ENCODE results near the gene EHD3. TPM values are rescaled to one million over a fixed set of nuclear protein-coding genes. Genes with fewer than 3 reads are reported as not detected.

EHD3 gene
- 3.0 and 8.1 TPM in 2 replicates for total RNA-seq (2014; rRNA removed; shearing (Covaris generic))

DNA sequence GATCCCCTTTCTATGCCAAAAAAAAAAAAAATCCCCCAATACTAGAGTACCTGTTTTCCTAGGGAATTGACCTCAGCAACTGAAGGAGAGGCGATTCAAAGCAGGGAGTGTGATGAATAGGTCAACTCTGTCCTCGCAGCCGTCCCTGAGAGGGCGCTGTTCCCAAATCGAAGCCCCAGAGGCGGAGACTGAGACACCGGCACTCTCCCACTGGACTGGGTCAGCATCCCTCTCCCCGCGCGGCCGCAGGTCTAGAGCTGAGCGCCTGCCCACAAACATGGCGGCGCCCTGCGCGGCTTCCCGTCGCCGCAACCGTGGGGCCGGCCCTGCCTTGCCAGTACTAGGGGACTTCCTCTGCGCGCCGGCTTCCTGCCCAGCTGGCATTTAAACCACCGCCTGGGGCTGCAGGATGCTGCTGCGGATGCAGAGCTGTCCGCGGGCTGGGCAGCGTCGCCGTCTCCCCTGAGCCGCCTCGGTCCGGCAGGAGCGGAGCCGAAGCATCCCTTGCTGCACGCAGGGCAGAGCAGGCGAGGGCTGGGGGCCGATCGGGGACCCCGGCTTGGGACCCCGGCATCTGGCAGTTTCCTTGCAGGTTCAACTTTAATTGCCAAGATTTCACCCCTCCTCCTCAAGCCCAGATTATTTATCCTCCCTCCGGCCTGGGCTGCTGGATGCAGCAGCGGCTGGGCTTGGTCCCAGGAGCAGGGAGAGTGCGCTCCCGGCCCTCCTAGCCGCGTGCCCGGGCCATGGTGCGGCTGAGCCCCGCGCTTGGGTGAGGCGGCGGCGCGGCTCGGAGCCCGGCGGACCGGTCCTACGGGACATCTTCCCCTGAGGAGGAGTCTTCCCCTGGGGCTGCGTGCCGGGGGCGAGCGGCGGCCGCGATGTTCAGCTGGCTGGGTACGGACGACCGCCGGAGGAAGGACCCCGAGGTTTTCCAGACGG is at the start of gene EHD3:
TSS of gene EHD3 (plus strand) at position 412 of the 942 bp plus-strand sequence. CDS start at position 882, 470 bp downstream.
- Histone ChIP-seq H3K36me3 (no peaks in the 10 kb centered on the region), H3K9me3 (replicated peaks) (no peaks in the 10 kb centered on the region), H3K27ac (no peak within 1 kb of the TSS), H3K4me3 (peak within 1 kb of the TSS; percentile 47), H3K4me1 (replicated peaks) (peaks cover 27% of the 10 kb centered on the region), H3K27me3 (replicated peaks) (no peaks in the 10 kb centered on the region)
- peak; percentile 85 to 94 for DNase-seq (ENCODE audit: low read depth in 1 of 2, low spot score in 2 of 2)

DNA sequence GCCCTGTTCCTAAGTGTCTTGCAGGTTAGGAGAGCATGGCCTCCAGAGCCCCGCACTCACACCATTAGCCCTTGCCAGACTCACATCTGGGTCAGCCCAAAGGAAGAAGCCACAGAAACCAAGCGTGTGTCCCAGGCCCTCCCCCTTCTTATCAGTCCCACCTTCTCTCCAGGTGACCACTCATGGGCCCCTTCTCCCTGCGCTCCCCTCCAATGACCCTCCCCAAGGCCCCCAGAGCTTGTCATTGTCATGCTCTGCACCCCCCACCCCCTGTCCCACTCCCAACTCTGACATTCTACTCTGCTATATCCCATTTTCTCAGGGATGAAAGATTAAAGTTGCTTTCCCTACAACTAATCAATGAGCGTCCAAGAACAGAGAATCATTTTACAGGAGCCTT is 46.8 kb upstream of the EHD3 start:
- DNase-seq (ENCODE audit: low read depth in 1 of 2, low spot score in 2 of 2) = no peak
- Histone ChIP-seq H3K4me3 (no peak overlapping the region), H3K27ac (no peak overlapping the region)

DNA sequence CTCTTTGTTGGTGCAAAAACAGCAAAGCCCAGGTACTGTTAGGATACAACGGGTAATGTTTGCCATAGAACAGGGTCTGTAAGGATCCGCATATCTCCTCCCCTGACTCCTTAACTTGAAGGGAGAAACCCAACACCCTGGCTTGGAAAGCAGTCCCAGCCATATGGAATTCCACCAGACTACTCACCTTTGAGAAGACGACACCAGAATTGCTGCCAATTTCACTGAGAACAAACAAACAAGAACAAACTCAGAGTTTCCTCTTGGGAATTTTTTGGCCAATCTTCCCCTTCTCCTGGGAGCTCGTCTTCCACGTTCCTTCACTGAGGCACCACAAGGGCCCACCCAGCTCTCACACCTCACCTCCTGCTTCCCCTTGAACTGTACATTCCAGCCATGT is 45.8 kb upstream of the EHD3 start:
- no peaks in the 10 kb centered on the region for H3K4me1 ChIP-seq (replicated peaks)
- H3K27me3 ChIP-seq (replicated peaks) = peaks cover 15% of the 10 kb centered on the region
- H3K9me3 ChIP-seq (replicated peaks) = no peaks in the 10 kb centered on the region
- H3K4me3 ChIP-seq = no peak overlapping the region
- no peak for DNase-seq (ENCODE audit: low read depth in 1 of 2, low spot score in 2 of 2)
- no peak overlapping the region for H3K27ac ChIP-seq
- H3K36me3 ChIP-seq = no peaks in the 10 kb centered on the region

More for the DNA sequence above, 46.8 kb upstream of the EHD3 start:
- no peaks in the 10 kb centered on the region for H3K36me3 ChIP-seq
- H3K4me1 ChIP-seq (replicated peaks) = no peaks in the 10 kb centered on the region
- H3K9me3 ChIP-seq (replicated peaks) = no peaks in the 10 kb centered on the region
- H3K27me3 ChIP-seq (replicated peaks) = peaks cover 15% of the 10 kb centered on the region

DNA sequence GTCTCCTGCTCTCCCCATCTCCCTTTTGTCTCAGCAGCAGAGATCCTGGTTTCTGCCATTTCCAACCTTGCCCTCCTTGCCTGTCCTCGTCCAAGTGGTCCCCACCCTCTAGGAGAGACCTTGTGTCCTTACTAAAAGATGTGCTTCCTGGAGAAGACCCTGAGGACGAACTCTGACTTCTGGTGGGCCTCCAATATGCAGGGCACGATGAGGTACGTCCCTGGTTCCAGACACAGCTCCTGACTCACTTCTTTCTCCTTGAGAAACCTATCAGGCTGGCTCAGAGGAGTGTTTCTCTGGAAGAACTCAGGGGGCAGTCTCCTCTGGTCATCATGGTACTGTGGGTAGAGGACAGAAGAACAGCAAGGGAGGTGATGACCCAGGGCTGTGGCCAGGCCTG is 44.8 kb upstream of the EHD3 start:
- no peaks in the 10 kb centered on the region for H3K4me1 ChIP-seq (replicated peaks)
- H3K4me3 ChIP-seq = no peak overlapping the region
- no peaks in the 10 kb centered on the region for H3K36me3 ChIP-seq
- no peaks in the 10 kb centered on the region for H3K9me3 ChIP-seq (replicated peaks)
- no peak overlapping the region for H3K27ac ChIP-seq
- no peak for DNase-seq (ENCODE audit: low read depth in 1 of 2, low spot score in 2 of 2)
- peaks cover 15% of the 10 kb centered on the region for H3K27me3 ChIP-seq (replicated peaks)

DNA sequence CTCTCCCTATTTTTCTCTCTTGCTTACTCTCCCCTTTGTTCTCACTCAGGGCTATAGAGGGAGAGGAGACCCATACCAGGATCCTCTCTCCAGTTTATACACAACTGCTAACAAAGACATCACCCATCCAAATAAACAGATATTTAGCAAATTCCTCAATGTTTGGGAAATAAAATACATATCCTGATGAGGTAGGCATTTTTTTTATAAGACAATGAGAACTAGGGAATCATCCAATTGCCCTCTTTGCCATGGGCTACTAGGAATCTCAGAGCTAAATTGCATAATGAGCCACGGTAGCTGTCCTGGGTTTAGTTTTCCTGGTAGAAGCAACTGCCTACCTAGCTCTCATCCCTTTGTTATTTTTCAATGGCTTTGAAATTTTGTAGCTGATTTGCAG is 43.8 kb upstream of the EHD3 start:
- Histone ChIP-seq H3K4me1 (replicated peaks) (no peaks in the 10 kb centered on the region), H3K4me3 (no peak overlapping the region), H3K27ac (no peak overlapping the region), H3K36me3 (no peaks in the 10 kb centered on the region), H3K9me3 (replicated peaks) (no peaks in the 10 kb centered on the region), H3K27me3 (replicated peaks) (peaks cover 15% of the 10 kb centered on the region)
- no peak for DNase-seq (ENCODE audit: low read depth in 1 of 2, low spot score in 2 of 2)

DNA sequence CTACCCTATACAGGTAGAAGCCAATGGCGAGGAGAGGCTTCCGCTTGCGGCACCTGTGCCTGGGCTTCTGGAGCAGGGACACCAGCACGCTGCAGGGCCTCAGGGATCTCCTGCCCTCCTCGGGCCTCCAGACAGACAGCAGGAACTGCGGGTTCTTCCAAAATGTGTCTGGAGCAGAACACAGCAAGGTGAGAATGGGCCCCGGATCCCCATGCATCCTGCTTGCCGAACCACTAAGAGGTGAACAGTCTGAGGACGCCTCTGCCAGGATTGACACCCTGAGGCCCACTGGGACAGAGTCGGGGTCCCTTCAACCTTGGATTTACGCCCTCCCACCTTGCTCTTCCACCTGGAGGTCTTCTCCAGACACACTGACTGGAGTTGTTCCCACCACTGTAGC is 42.0 kb upstream of the EHD3 start:
- Histone ChIP-seq H3K4me3 (no peak overlapping the region), H3K36me3 (no peaks in the 10 kb centered on the region), H3K9me3 (replicated peaks) (no peaks in the 10 kb centered on the region), H3K27me3 (replicated peaks) (peaks cover 12% of the 10 kb centered on the region), H3K4me1 (replicated peaks) (no peaks in the 10 kb centered on the region), H3K27ac (no peak overlapping the region)
- no peak for DNase-seq (ENCODE audit: low read depth in 1 of 2, low spot score in 2 of 2)

DNA sequence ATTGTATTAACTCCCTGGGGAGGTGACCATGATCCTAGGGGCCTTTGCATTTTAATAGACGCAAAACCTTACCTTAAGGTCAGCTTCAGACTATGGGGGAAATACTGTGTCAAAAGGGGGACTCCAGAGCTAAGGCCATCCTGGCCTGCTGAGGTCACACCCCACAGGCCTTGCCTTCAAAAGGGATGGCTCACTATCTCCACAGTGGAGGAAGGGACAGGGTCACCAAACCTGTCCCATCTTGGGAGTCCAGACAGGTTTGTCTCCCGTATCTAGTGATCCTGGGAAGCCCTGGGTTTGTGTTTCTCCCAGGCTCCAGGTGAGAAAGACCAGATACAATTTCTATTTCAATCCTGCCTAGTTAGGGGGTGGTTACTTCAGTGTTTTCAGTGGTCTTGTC is 41.6 kb upstream of the EHD3 start:
- Histone ChIP-seq H3K36me3 (no peaks in the 10 kb centered on the region), H3K4me3 (no peak overlapping the region), H3K27ac (no peak overlapping the region), H3K9me3 (replicated peaks) (no peaks in the 10 kb centered on the region), H3K4me1 (replicated peaks) (no peaks in the 10 kb centered on the region), H3K27me3 (replicated peaks) (peaks cover 12% of the 10 kb centered on the region)
- no peak for DNase-seq (ENCODE audit: low read depth in 1 of 2, low spot score in 2 of 2)

DNA sequence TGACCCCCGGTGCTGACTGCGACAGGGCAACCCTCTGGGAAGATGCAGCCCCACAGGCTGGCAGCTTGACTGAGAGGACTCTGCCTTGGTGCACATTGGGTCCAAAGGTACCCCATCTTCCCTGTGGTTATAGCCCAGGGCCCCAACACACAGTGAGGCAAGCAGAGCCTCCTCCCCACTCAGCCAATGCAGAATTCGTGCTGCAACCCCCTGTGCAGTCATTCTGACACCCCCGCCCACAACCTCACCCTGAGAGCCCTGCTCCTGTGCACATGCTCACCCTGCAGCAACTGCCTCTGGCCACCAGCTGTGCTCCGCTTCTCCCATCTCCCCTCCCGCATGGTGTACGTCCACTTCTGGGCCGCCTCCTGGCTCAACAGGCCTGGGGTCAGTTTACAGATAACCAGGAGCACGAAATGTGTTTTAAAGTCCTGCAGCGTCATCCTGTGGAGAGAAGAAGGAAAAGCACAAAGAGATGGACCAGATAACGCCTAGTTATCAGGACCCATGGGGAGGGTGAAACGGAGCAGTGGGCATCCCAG is 41.0 kb upstream of the EHD3 start:
- H3K9me3 ChIP-seq (replicated peaks) = no peaks in the 10 kb centered on the region
- no peaks in the 10 kb centered on the region for H3K4me1 ChIP-seq (replicated peaks)
- H3K27me3 ChIP-seq (replicated peaks) = peaks cover 12% of the 10 kb centered on the region
- no peaks in the 10 kb centered on the region for H3K36me3 ChIP-seq
- H3K27ac ChIP-seq = no peak overlapping the region
- H3K4me3 ChIP-seq = no peak overlapping the region
- no peak for DNase-seq (ENCODE audit: low read depth in 1 of 2, low spot score in 2 of 2)

DNA sequence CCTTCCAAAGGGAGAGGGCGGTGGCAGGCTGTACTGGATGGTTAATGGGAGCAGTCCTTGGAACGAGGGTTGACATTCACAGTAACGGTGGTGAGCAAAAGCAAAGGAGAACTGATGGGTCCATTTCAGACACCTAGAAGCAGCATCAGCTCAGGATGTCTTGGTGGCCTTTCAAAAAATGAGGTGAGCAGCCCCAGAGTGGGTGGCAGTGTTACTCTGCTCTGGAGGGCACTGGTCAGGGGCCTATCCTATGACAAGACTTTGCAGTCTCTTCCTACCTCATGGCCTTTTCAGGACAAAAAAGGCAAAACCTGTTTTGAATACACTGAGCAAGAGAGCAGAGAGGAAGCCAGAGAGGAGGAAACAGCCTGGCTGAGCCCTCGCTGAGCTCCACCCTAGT is 40.1 kb upstream of the EHD3 start:
- Histone ChIP-seq H3K27ac (no peak overlapping the region), H3K36me3 (no peaks in the 10 kb centered on the region), H3K4me3 (no peak overlapping the region), H3K9me3 (replicated peaks) (no peaks in the 10 kb centered on the region), H3K4me1 (replicated peaks) (no peaks in the 10 kb centered on the region), H3K27me3 (replicated peaks) (peaks cover 12% of the 10 kb centered on the region)
- no peak for DNase-seq (ENCODE audit: low read depth in 1 of 2, low spot score in 2 of 2)

DNA sequence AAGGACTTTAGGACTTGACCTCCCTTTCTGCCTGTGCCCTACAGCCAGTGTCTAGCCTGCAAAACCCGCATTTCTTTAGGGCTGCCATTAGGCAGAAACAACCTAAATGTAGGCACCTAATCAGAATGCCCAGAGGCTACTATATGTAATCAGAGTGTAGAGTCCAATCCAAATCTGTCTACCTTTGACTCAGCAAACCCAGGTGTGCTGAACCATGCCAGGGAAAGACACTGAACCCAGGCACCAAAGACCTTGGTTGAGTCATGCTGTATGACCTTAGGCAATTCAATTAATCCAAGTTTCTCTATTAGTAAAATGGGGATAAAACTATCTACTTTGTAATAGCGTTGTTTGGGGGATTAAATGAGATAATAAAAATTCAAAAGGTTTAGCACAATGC is 37.3 kb upstream of the EHD3 start:
- Histone ChIP-seq H3K4me1 (replicated peaks) (no peaks in the 10 kb centered on the region), H3K4me3 (no peak overlapping the region), H3K36me3 (no peaks in the 10 kb centered on the region), H3K9me3 (replicated peaks) (no peaks in the 10 kb centered on the region), H3K27ac (no peak overlapping the region), H3K27me3 (replicated peaks) (peaks cover 8% of the 10 kb centered on the region)
- DNase-seq (ENCODE audit: low read depth in 1 of 2, low spot score in 2 of 2) = no peak

DNA sequence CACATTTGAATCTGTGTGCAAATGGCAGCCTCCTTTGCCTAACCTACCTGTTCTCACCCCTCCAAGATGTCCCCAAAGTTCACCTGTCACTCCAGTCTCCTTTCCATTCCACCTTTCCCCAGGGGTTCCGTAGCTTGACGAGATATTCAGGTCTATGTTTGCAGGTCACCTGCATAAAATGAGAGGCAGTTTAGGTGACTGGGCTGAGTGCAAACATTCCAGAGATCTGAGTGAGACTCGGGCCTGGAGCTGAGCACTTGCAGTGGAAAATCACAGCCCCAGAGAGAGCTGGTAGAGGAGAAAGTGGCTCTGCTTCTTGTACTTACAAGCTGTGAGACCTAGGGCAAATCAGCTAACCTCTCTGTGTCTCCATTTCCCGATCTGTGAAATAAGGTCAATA is 36.8 kb upstream of the EHD3 start:
- Histone ChIP-seq H3K27me3 (replicated peaks) (peaks cover 8% of the 10 kb centered on the region), H3K36me3 (no peaks in the 10 kb centered on the region), H3K4me1 (replicated peaks) (no peaks in the 10 kb centered on the region), H3K4me3 (no peak overlapping the region), H3K27ac (no peak overlapping the region), H3K9me3 (replicated peaks) (no peaks in the 10 kb centered on the region)
- no peak for DNase-seq (ENCODE audit: low read depth in 1 of 2, low spot score in 2 of 2)

DNA sequence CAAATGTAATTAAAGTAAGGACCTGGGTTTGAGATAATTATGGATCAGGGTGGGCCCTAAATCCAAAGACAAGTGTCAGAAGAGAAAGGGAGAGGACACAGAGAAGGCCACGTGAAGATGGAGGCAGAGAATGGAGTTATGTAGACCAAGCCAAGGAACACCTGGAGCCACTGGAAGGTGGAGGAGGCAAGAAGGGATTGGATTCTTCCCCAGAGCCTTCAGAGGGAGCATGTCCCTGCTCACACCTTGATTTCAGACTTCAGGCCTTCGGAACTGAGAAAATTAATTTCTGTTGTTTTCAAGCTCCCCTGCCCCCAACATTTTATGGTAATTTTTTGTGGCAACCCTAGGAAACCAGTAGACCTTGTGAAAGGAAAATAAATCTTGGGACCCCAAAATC is 36.3 kb upstream of the EHD3 start:
- Histone ChIP-seq H3K9me3 (replicated peaks) (no peaks in the 10 kb centered on the region), H3K36me3 (no peaks in the 10 kb centered on the region), H3K4me1 (replicated peaks) (no peaks in the 10 kb centered on the region), H3K27me3 (replicated peaks) (peaks cover 8% of the 10 kb centered on the region), H3K27ac (no peak overlapping the region), H3K4me3 (no peak overlapping the region)
- no peak for DNase-seq (ENCODE audit: low read depth in 1 of 2, low spot score in 2 of 2)

DNA sequence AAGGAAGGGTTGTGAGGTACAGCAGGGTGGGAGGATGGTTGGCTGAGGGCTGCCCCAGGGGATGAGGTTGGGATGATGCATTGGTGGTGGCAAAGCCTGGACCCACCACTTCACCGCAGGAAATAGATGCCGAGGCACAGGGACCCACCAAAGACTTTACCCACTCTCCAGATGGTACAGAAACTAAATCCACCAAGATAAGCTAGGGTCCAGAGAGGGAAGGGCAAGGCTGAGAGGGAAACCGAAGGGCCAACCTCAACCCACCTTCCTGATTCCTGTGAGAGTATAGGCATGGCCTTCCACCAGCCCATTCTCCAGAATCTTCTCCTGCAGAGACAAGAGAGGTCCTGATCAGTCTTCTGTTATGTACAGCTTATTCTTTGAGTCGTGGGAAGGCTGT is 34.7 kb upstream of the EHD3 start:
- H3K9me3 ChIP-seq (replicated peaks) = no peaks in the 10 kb centered on the region
- DNase-seq (ENCODE audit: low read depth in 1 of 2, low spot score in 2 of 2) = no peak
- no peak overlapping the region for H3K4me3 ChIP-seq
- H3K27ac ChIP-seq = no peak overlapping the region
- no peaks in the 10 kb centered on the region for H3K4me1 ChIP-seq (replicated peaks)
- peaks cover 8% of the 10 kb centered on the region for H3K27me3 ChIP-seq (replicated peaks)
- no peaks in the 10 kb centered on the region for H3K36me3 ChIP-seq

DNA sequence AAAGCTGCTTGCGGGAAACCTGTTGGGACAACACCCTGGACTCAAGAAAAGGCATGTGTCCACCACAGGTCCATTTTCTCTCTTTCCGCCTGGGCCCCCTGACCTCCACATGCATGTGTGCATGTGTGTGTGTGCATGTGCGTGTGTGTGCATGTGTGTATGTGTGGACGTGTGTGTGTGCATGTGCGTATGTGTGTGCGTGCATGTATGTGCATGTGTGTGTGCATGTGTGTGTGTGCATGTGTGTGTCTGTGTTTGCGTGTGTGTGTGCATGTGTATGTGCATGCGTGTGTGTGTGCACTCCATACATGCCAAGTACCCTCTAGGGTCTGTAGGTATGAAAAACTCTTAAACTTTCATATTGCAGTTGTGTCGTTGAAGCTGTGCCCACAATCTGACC is 33.0 kb upstream of the EHD3 start:
- no peak for DNase-seq (ENCODE audit: low read depth in 1 of 2, low spot score in 2 of 2)
- H3K36me3 ChIP-seq = no peaks in the 10 kb centered on the region
- H3K9me3 ChIP-seq (replicated peaks) = no peaks in the 10 kb centered on the region
- peaks cover 3% of the 10 kb centered on the region for H3K27me3 ChIP-seq (replicated peaks)
- no peak overlapping the region for H3K27ac ChIP-seq
- no peak overlapping the region for H3K4me3 ChIP-seq
- no peaks in the 10 kb centered on the region for H3K4me1 ChIP-seq (replicated peaks)

Data from SJSA1 (cell line).